ENCODE data around the gene TRH.

DNA sequence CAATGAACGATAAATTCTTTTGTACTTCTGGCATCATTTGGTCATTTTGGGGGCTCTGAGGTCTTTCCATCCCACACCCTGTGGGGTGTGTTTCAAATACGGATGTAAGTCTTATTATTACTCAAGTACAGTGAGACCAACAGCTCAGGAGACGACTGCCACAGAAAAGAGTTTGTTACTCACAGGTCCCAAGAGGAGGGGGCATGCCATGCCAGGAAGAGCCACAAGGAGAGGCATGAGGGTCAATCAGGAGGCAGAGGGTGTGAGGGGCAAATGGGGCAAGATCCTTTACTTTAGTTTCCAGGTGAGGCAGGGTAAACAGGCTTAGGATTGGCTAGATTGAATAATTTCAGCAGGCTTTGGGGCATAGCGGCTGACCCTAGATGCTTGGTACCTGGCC is 21.6 kb downstream of the TRH start:
- TF ChIP-seq, protein P1, sequence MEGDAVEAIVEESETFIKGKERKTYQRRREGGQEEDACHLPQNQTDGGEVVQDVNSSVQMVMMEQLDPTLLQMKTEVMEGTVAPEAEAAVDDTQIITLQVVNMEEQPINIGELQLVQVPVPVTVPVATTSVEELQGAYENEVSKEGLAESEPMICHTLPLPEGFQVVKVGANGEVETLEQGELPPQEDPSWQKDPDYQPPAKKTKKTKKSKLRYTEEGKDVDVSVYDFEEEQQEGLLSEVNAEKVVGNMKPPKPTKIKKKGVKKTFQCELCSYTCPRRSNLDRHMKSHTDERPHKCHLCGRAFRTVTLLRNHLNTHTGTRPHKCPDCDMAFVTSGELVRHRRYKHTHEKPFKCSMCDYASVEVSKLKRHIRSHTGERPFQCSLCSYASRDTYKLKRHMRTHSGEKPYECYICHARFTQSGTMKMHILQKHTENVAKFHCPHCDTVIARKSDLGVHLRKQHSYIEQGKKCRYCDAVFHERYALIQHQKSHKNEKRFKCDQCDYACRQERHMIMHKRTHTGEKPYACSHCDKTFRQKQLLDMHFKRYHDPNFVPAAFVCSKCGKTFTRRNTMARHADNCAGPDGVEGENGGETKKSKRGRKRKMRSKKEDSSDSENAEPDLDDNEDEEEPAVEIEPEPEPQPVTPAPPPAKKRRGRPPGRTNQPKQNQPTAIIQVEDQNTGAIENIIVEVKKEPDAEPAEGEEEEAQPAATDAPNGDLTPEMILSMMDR (IDR thresholded peaks at IDR 0.05), result no peak
- TF ChIP-seq POLR2AphosphoS5 (IDR thresholded peaks at IDR 0.05) (no peak), POLR2A (IDR thresholded peaks at IDR 0.05) (no peak)
